GM19240 (cell line): ENCODE results near the gene POLR3K.

Source experiments
- DNase-seq: peaks from one replicate; pipeline ENCODE4 v3.0.0; 2011; ENCODE audit warnings: low spot score; ENCODE audit not compliant: insufficient read length

The POLR3K gene

GRCh38 chr16:66309-67182, 13.1 kb upstream of the POLR3K start:
- DNase-seq, result no peak

GRCh38 chr16:65745-66144, 12.3 kb upstream of the POLR3K start:
- peak; percentile 98 for DNase-seq

GRCh38 chr16:64914-65255, 11.5 kb upstream of the POLR3K start:
- DNase-seq, result no peak

- no peak for DNase-seq
Measured at GRCh38 chr16:63998-64913, 10.8 kb upstream of the POLR3K start.

GRCh38 chr16:63466-63865, 10.1 kb upstream of the POLR3K start:
- no peak for DNase-seq

- no peak for DNase-seq
Measured at GRCh38 chr16:62968-63391, 9.6 kb upstream of the POLR3K start.

GRCh38 chr16:62283-62967, 9.0 kb upstream of the POLR3K start:
- DNase-seq, result no peak

- no peak for DNase-seq
Measured at GRCh38 chr16:61879-62281, 8.5 kb upstream of the POLR3K start.

GRCh38 chr16:60929-61878, 7.8 kb upstream of the POLR3K start:
- DNase-seq, result no peak

- DNase-seq, result no peak
Measured at GRCh38 chr16:60166-60565, 6.8 kb upstream of the POLR3K start.

GRCh38 chr16:59440-60059, 6.1 kb upstream of the POLR3K start:
- DNase-seq, result no peak

- DNase-seq, result no peak
Measured at GRCh38 chr16:58491-59439, 5.4 kb upstream of the POLR3K start.

GRCh38 chr16:57711-58110, 4.3 kb upstream of the POLR3K start:
- no peak for DNase-seq

GRCh38 chr16:56231-56927, 3.0 kb upstream of the POLR3K start:
- DNase-seq, result no peak

GRCh38 chr16:55571-56136, 2.2 kb upstream of the POLR3K start:
- no peak for DNase-seq

- DNase-seq, result no peak
Measured at GRCh38 chr16:54237-54581, 801 bp upstream of the POLR3K start.

GRCh38 chr16:50769-51591, 2.4 kb downstream of the POLR3K start:
- no peak for DNase-seq
